Urinary bladder (tissue), 4 donors: ENCODE data around the gene POU3F3. TPM values are rescaled to one million over a fixed set of nuclear protein-coding genes. Genes with fewer than 3 reads are reported as not detected.

ENCODE experiments used
- DNase-seq: peaks from one replicate; pipeline ENCODE4 v3.0.0-alpha.2; 2015; ENCODE audit errors: extremely low spot score
- H3K27ac ChIP-seq: one replicate; pipeline ENCODE4 v1.5.1; 2013; ENCODE audit warnings: low read depth, mild to moderate bottlenecking, moderate library complexity
- H3K36me3 ChIP-seq: one replicate; pipeline ENCODE4 v1.6.1; 2013; ENCODE audit warnings: mild to moderate bottlenecking, moderate library complexity; ENCODE audit not compliant: insufficient read depth
- H3K4me1 ChIP-seq: one replicate; pipeline ENCODE4 v1.6.1; 2013; ENCODE audit warnings: mild to moderate bottlenecking, moderate library complexity; ENCODE audit not compliant: insufficient read depth
- H3K4me3 ChIP-seq: one replicate; pipeline ENCODE4 v1.5.1; 2013; ENCODE audit warnings: low read depth, low read length
- WGBS: extraction: QIAGEN DNeasy Blood & Tissue Kit; methylation state at CpG from one replicate; pipeline ENCODE4 v1.1.7; 2013; 5-methylcytosine and 5-hydroxymethylcytosine counted together
- polyA plus RNA-seq: library from polyadenylated mRNA; stranded (reverse); fragments of 200-250 nt; gene quantifications from one replicate; pipeline ENCODE4 v1.2.3, GENCODE V29; 2013
- total RNA-seq: library from RNA; depleted of rRNA; stranded (reverse); fragments of >200 nt; gene quantifications from one replicate; pipeline ENCODE4 v1.2.3, GENCODE V29; 2014
- donor health status: healthy with polysubstance abuse.
- donor health status: healthy.

The POU3F3 gene
- total and polyA plus RNA-seq, 2 donors = 0.32 TPM; not detected in 1

GRCh38 chr2:104851291-104852089 lies 2.4 kb upstream of the POU3F3 start:
- Histone ChIP-seq H3K36me3 (no peaks in the 10 kb centered on the region), H3K4me3 (no peak overlapping the region), H3K4me1 (peaks cover 2% of the 10 kb centered on the region), H3K27ac (no peak overlapping the region)
- 6% methylated on average over 29 of the region's 29 CpGs for WGBS
- DNase-seq = no peak

GRCh38 chr2:104852090-104852666 lies 1.7 kb upstream of the POU3F3 start:
- H3K27ac ChIP-seq = no peak overlapping the region
- WGBS = 2% methylated on average over 39 of the region's 39 CpGs

DNA sequence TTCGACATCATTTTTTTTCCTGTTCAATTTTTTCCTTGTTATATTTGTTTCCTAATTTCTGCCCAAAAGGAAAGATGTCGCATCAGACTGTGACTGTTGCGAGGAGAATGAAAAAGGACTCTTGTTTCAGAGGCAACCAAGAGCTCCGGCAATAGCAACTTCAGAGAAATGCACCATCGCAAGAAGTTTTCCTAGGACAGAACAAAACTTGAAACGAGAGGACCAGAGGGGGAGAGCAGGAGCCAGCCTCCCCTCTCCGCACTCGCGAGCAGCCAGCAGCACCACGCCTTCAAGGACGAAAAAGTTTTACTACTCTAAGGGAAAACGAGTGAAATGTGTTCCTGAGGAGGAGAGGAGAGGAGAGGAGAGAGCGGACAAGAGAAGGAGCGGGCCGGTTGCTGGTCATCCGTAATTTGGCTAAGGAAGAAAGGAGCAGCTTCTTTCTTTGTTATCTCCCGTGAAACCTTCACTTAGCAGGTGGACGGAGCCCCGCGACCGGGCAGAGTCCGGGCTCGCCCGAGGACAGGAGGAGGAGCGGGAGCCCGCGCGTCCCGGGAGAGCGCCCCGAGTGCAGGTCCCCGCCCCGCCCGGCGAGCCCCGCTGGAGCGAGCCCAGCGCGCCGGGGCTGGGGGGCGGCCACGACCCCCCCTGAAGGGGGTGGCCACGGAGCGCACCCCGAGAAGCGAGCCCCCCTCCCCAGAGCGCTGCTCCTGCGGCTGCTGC lies 744 bp downstream of the POU3F3 start:
- no peak for DNase-seq
- H3K27ac ChIP-seq = no peak overlapping the region
- H3K36me3 ChIP-seq = no peaks in the 10 kb centered on the region
- H3K4me1 ChIP-seq = peaks cover 2% of the 10 kb centered on the region
- peak overlapping the region; percentile 46 for H3K4me3 ChIP-seq
- WGBS = 4% methylated on average over 48 of the region's 48 CpGs

More at GRCh38 chr2:104852090-104852666, 1.7 kb upstream of the POU3F3 start:
- no peak for DNase-seq
- Histone ChIP-seq H3K4me1 (peaks cover 2% of the 10 kb centered on the region), H3K36me3 (no peaks in the 10 kb centered on the region), H3K4me3 (peak overlapping the region; percentile 41)

DNA sequence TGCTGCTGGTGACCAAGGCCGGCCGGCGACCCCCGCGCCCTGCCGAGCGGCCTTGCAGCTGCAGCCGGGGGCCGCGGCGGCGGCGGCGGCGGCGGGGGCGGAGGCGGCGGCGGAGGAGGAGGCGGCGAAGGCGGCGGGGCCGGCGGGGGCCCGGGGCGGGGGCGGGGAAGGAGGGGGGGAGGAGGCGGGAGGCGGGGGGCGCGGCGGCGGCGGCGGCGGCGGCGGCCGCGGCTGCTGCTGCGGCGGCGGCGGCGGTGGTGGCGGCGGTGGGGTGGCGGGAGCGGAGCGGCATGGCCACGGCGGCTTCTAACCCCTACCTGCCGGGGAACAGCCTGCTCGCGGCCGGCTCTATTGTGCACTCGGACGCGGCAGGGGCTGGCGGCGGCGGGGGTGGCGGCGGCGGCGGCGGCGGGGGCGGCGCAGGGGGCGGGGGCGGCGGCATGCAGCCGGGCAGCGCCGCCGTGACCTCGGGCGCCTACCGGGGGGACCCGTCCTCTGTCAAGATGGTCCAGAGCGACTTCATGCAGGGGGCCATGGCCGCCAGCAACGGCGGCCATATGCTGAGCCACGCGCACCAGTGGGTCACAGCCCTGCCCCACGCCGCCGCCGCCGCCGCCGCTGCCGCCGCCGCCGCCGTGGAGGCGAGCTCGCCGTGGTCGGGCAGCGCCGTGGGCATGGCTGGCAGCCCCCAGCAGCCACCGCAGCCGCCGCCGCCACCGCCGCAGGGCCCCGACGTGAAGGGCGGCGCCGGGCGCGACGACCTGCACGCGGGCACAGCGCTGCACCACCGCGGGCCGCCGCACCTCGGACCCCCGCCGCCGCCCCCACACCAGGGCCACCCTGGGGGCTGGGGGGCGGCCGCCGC lies 1.5 kb downstream of the POU3F3 start:
- H3K36me3 ChIP-seq = no peaks in the 10 kb centered on the region
- no peak overlapping the region for H3K27ac ChIP-seq
- H3K4me1 ChIP-seq = peaks cover 2% of the 10 kb centered on the region
- WGBS = 2% methylated on average over 115 of the region's 135 CpGs
- peak overlapping the region; percentile 46 for H3K4me3 ChIP-seq
- no peak for DNase-seq

DNA sequence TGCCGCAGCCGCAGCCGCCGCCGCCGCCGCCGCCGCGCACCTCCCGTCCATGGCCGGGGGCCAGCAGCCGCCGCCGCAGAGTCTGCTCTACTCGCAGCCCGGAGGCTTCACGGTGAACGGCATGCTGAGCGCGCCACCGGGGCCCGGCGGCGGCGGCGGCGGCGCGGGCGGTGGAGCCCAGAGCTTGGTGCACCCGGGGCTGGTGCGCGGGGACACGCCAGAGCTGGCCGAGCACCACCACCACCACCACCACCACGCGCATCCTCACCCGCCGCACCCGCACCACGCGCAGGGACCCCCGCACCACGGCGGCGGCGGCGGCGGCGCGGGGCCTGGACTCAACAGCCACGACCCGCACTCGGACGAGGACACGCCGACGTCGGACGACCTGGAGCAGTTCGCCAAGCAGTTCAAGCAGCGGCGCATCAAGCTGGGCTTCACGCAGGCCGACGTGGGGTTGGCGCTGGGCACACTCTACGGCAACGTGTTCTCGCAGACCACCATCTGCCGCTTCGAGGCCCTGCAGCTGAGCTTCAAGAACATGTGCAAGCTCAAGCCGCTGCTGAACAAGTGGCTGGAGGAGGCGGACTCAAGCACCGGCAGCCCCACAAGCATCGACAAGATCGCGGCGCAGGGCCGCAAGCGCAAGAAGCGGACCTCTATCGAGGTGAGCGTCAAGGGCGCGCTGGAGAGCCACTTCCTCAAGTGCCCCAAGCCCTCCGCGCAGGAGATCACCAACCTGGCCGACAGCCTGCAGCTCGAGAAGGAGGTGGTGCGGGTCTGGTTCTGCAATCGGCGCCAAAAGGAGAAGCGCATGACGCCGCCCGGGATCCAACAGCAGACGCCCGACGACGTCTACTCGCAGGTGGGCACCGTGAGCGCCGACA lies 2.4 kb downstream of the POU3F3 start:
- no peak for DNase-seq
- Histone ChIP-seq H3K27ac (no peak overlapping the region), H3K4me3 (peak overlapping the region; percentile 46), H3K4me1 (peaks cover 2% of the 10 kb centered on the region), H3K36me3 (no peaks in the 10 kb centered on the region)
- 2% methylated on average over 106 of the region's 106 CpGs for WGBS

- H3K27ac ChIP-seq = no peak overlapping the region
- H3K4me1 ChIP-seq = peaks cover 2% of the 10 kb centered on the region
- no peaks in the 10 kb centered on the region for H3K36me3 ChIP-seq
- DNase-seq = no peak
- under 1% methylated on average over 39 of the region's 41 CpGs for WGBS
- peak overlapping the region; percentile 24 for H3K4me3 ChIP-seq
Measured at GRCh38 chr2:104856973-104857261, 3.0 kb downstream of the POU3F3 start.

GRCh38 chr2:104857262-104858005 lies 3.5 kb downstream of the POU3F3 start:
- H3K36me3 ChIP-seq = no peaks in the 10 kb centered on the region
- DNase-seq = no peak
- 8% methylated on average over 33 of the region's 33 CpGs for WGBS
- peak overlapping the region; percentile 24 for H3K4me3 ChIP-seq
- no peak overlapping the region for H3K27ac ChIP-seq
- H3K4me1 ChIP-seq = peaks cover 2% of the 10 kb centered on the region

DNA sequence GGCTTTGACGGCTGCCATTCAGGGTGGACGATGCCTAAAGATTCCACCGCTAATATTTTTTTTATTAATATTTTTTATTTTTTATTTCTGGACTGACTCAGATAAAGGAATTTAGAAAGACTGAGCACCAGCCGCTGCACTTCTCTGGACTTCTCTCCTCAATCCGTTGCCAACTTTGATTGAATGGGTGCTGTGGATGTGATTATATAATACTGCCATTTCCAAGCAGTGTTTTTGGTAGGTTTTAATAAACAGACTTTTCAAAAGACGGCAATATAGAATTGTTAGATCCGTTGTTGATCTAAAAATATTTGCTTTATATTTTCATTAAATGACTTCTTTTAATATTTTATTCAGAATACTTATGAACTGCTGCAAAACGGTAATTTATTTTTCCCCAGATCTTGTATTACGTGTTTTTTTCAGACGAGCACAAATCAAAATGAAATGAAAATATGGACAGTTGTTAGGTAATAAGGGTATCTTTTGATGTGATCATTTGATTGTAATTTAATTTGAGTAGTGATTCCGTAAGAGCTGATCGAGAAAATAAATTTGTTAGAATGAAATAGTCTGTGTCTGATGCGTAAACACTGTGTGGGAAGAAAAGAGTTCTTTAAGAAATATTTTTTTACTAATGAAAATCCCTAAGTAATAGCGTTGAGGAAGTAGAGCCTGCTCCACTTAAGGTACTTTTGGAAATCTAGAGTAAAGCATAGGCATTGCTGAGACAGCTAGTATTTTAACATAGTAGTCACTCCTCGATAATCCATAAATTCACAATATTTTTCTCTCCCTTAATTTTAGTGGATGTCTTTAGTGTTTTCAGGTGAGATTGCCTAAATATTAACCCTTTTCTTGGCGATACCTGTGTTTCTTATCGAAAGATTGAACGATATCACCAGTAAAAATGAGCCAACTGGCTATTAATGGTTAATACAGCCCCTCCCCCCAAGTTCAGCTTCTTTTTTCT lies 4.4 kb downstream of the POU3F3 start:
- 10% methylated on average over 18 of the region's 18 CpGs for WGBS
- no peaks in the 10 kb centered on the region for H3K36me3 ChIP-seq

GRCh38 chr2:104859291-104859765 lies 5.4 kb downstream of the POU3F3 start:
- Histone ChIP-seq H3K27ac (no peak overlapping the region), H3K4me3 (no peak overlapping the region), H3K4me1 (peaks cover 2% of the 10 kb centered on the region), H3K36me3 (no peaks in the 10 kb centered on the region)
- no peak for DNase-seq
- 7% methylated on average over 5 of the region's 5 CpGs for WGBS

More for the DNA sequence above, 4.4 kb downstream of the POU3F3 start:
- H3K4me3 ChIP-seq = no peak overlapping the region
- H3K4me1 ChIP-seq = peaks cover 2% of the 10 kb centered on the region
- no peak overlapping the region for H3K27ac ChIP-seq
- no peak for DNase-seq

- H3K36me3 ChIP-seq = no peaks in the 10 kb centered on the region
- no peak for DNase-seq
- no peak overlapping the region for H3K27ac ChIP-seq
- 37% methylated on average over 1 of the region's 1 CpG for WGBS
- peaks cover 2% of the 10 kb centered on the region for H3K4me1 ChIP-seq
- H3K4me3 ChIP-seq = no peak overlapping the region
Measured at GRCh38 chr2:104859766-104860450, 6.0 kb downstream of the POU3F3 start.

GRCh38 chr2:104860451-104860790 lies 6.5 kb downstream of the POU3F3 start:
- Histone ChIP-seq H3K27ac (no peak overlapping the region), H3K36me3 (no peaks in the 10 kb centered on the region), H3K4me1 (peaks cover under 1% of the 10 kb centered on the region), H3K4me3 (no peak overlapping the region)
- no peak for DNase-seq
- 24% methylated on average over 4 of the region's 4 CpGs for WGBS
